ENCODE measurements around the gene RPL18.

DNA sequence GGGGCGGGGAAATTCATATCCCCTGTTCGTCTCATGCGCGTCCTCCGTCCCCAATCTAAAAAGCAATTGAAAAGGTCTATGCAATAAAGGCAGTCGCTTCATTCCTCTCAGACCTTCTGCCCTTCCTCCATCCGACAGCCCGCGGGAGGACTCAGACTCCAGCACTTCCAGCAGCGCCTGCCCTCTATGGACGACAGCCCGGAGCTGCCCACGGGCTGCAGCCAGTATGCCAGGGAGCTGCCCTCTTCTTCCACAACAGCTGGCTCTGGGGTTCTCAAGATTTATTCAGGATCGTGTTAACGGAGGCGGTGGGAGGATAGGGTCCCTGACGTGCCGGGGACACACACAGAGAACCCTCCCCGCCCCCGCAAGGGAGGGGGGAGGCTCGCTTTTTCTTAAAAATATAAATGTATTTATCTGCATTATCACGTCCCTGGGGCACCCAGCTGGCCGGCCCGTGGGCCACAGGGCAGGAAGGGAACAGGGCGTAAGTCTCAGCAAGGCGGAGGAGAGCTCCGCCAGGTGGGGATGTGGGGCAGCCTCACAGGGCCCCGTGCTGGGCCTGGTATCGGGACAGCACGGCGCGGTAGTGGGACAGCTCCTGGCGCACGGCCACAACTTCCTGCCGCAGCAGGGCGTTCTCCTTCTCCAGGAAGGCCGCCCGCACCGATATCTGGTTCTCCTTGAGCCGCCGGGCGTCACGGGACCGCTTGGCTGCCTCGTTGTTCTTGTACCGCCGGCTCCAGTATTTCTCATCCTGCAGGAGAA is 11.5 kb upstream of the RPL18 start:
- TF ChIP-seq, protein P1, sequence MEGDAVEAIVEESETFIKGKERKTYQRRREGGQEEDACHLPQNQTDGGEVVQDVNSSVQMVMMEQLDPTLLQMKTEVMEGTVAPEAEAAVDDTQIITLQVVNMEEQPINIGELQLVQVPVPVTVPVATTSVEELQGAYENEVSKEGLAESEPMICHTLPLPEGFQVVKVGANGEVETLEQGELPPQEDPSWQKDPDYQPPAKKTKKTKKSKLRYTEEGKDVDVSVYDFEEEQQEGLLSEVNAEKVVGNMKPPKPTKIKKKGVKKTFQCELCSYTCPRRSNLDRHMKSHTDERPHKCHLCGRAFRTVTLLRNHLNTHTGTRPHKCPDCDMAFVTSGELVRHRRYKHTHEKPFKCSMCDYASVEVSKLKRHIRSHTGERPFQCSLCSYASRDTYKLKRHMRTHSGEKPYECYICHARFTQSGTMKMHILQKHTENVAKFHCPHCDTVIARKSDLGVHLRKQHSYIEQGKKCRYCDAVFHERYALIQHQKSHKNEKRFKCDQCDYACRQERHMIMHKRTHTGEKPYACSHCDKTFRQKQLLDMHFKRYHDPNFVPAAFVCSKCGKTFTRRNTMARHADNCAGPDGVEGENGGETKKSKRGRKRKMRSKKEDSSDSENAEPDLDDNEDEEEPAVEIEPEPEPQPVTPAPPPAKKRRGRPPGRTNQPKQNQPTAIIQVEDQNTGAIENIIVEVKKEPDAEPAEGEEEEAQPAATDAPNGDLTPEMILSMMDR (tag by site-specific recombination; IDR thresholded peaks at IDR 0.05) = no peak
- TF ChIP-seq TRIM28 (IDR thresholded peaks at IDR 0.05; ENCODE audit: borderline replicate concordance, low read length) = no peak
- TF ChIP-seq, protein P2, sequence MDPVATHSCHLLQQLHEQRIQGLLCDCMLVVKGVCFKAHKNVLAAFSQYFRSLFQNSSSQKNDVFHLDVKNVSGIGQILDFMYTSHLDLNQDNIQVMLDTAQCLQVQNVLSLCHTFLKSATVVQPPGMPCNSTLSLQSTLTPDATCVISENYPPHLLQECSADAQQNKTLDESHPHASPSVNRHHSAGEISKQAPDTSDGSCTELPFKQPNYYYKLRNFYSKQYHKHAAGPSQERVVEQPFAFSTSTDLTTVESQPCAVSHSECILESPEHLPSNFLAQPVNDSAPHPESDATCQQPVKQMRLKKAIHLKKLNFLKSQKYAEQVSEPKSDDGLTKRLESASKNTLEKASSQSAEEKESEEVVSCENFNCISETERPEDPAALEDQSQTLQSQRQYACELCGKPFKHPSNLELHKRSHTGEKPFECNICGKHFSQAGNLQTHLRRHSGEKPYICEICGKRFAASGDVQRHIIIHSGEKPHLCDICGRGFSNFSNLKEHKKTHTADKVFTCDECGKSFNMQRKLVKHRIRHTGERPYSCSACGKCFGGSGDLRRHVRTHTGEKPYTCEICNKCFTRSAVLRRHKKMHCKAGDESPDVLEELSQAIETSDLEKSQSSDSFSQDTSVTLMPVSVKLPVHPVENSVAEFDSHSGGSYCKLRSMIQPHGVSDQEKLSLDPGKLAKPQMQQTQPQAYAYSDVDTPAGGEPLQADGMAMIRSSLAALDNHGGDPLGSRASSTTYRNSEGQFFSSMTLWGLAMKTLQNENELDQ (tag by site-specific recombination; IDR thresholded peaks at IDR 0.05; ENCODE audit: low read depth) = no peak
- no peak for TF ChIP-seq ZNF184 (tag by site-specific recombination; IDR thresholded peaks at IDR 0.05)
- TF ChIP-seq KLF1 (tag by site-specific recombination; IDR thresholded peaks at IDR 0.05) = no peak
- TF ChIP-seq YY1 (tag by site-specific recombination; IDR thresholded peaks at IDR 0.05) = no peak
- TF ChIP-seq, protein P3, sequence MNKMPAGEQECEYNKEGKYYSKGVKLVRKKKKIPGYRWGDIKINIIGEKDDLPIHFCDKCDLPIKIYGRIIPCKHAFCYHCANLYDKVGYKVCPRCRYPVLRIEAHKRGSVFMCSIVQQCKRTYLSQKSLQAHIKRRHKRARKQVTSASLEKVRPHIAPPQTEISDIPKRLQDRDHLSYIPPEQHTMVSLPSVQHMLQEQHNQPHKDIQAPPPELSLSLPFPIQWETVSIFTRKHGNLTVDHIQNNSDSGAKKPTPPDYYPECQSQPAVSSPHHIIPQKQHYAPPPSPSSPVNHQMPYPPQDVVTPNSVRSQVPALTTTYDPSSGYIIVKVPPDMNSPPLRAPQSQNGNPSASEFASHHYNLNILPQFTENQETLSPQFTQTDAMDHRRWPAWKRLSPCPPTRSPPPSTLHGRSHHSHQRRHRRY (tag by site-specific recombination; IDR thresholded peaks at IDR 0.05) = no peak
- TF ChIP-seq ZNF768 (tag by site-specific recombination; IDR thresholded peaks at IDR 0.05) = no peak
- TF ChIP-seq SP2 (tag by site-specific recombination; IDR thresholded peaks at IDR 0.05) = no peak
- no peak for TF ChIP-seq PRDM1 (tag by site-specific recombination; IDR thresholded peaks at IDR 0.05)

Measured in HEK293 (cell line).